OCI-M2 (cell line): Measurements from ENCODE around the gene MTG2.

Experiments used
- DNase-seq: peaks from one replicate; lab custom pipeline; 2025; ENCODE audit not compliant: unreplicated experiment; lab: John Stamatoyannopoulos, UW

Gene MTG2

DNA sequence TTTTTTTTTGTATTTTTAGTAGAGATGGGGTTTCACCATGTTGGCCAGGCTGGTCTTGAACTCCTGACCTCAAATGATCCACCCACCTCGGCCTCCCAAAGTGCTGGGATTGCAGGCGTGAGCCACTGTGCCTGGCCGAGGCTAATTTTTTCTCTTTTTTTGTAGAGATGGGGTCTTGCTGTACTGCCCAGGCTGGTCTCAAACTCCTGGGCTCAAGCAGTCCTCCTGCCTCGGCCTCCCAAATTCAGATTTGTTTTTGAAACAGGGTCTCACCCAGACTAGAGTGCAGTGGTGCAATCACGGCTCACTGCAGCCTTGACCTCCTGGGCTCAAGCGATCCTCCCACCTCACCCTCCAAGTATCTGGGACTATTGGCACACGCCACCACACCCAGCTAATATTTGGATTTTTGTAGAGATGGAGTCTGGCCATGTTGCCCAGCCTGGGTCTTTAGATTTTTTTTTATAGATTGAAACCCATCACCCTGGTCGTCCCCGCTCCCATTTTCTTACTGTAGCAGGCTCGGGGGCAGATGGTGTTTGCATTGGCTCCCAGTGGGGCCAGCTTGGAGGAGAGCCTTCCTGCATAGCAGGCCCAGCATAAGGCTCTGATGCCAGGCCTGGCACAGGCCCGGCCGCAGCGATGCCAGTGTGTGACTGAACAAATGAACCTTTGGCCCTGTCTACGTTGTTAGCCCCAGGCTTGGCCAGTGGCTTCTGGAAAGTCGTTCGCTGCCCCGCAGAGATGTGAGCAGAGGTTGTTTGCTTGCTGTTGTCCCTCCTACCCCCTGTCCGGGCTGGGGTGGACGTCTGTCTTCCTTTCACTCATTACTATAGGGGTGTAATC is 4.3 kb upstream of the MTG2 start:
- DNase-seq: no peak

GRCh38 chr20:62179162-62179504 is 3.7 kb upstream of the MTG2 start:
- DNase-seq: no peak

DNA sequence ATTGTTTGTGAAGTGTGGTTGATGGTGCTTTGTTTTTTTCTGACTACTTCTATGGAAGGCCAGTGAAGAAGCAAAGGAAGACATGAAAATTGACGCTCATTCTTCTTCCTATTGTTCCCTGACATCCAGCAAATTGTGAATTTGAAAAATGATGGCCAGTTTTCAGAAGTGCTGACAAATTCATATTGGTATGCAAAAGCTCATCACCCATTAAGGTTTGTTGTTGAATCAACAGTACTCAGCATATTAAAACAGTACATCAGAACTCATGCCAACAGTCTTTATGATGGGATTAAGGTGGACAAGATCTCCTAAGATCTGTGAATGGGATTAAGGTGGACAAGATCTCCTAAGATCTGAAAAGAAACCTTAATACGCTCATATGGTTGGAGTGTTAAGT is 1.0 kb upstream of the MTG2 start:
- no peak for DNase-seq

DNA sequence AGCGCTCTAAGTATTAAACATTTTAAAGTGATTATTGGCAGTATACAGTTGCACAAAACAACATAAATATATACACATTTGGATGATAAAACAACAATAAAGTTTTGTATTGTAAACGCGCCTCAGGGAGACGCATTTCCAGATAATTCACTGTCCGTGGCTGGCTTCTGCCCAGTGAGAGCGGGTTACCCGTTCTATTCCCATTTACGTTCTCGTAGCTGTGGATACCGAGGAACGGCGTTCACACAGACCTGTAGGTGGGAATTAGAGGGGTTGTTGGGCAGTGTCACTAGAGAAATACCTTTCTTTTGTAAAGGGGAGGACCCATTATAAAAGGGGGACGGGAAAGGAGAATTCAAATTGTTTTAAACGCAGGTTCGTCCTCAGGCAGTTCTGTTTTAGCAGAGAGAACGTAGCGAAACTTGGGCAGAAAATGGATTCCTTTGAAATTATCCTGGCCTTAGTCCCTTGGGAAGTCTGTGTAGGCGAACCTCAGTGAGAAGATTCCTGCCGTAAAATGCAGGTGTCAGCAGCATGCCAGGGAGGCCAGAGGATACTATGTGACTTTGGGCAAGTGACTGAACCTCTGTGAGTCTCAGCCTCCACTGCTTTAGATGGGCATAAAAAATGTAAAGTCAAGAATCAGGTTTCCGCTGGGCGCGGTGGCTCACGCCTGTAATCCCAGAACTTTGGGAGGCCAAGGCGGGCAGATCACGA is 756 bp downstream of the MTG2 start:
- DNase-seq: no peak

- DNase-seq: no peak
Observed at GRCh38 chr20:62186096-62186426, 3.2 kb downstream of the MTG2 start.

GRCh38 chr20:62186887-62187866 is 4.3 kb downstream of the MTG2 start:
- DNase-seq: no peak

DNA sequence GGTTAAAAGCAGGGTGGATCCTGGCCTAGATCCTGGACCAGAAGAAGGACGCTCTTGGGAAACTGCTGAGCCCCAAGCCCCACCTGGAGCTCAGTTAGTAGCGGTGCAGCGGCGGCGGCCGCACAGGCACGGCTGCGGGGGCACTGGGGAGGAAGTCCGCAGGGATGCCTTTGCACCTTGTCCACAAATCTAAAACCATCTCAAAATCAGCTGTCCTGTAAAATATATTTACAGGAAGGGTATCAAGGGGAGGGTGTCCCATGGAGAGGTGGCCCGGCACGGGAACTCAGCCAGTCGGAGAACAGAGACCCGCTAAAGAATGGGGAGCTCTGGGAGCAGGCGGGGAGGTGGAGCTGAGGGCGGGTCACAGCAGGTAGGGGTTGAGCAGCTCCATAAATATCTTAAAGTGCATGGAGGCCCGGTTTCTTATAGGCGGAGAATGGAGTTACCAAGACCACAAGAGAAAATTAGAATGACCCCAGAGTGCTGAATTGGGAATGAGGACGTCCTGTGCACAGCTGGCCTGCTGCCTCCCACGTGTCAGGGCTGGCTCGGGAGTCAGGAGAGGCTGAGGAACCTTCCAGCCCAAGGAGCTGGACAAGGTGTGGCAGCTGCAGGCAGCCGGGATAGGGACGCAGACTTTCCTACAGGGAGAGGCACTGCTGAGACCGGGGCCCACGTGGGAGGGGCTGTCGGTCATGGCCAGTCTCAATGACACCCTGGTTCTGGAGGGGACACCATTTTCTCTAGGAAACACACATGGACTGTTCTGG is 8.0 kb downstream of the MTG2 start:
- no peak for DNase-seq

GRCh38 chr20:62191781-62192559 is 9.1 kb downstream of the MTG2 start:
- DNase-seq: no peak

DNA sequence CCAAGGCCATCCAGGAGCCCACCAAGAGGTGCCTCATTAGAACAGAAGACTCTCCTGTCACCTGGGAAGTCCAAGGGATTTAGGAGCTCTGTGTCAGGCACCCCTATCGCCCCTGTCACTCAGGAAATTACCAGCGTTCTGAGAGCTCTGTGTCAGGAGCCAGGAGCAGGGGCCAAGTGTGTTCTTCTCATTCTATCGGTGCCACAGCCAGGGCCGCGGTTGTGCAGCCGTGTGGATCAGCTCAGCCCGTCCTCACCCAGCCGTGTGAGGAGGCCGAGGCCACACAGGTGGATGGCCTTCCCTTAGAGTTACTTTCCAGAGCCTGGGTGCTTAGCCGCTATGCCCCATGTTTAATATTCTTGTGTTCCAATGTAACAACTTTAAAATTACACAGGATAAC is 9.8 kb downstream of the MTG2 start:
- no peak for DNase-seq

DNA sequence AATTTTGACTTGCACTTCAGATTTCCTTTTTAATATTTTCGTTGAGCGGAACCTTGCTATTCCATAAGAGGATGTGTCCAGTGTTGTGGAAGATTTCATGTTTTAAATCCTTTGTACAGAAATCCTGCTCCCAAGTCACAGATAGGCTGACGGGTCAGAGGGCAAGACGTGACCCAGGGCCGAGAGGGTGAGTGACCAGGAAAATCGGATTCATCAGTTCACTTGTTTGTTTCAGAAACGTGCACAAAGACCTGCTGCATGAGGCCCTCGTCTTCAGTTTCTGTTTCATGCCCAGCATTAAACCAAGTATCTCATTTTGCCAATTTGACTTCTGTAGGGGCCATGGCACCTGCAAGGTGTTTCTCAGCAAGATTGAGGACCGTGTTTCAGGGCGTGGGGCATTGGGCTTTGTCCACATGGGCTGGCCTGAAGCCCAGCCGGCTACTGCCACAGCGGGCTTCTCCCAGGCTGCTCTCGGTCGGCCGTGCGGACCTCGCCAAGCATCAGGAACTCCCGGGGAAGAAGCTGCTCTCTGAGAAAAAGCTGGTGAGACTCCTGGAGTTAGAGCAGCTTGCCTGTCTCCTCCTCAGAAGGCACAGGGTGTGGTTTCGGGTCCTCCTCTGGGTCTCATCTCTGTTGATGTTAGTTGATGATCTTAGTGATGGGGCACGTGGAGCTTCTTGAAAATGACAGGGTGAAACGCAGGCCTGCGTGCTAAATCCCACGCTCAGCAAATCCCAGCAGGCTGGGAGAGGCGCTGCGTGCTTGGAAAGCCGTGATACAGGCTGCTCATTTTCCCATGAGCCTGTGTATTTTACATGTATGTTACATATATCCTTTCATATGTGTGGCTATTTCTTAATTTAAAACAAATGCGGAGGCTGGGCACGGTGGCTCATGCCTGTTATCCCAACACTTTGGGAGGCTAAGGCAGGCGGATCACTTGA is 10.5 kb downstream of the MTG2 start:
- DNase-seq: no peak

- DNase-seq: no peak
Observed at GRCh38 chr20:62195075-62195405, 12.2 kb downstream of the MTG2 start.

GRCh38 chr20:62195736-62196135 is 12.9 kb downstream of the MTG2 start:
- DNase-seq: no peak

GRCh38 chr20:62196286-62196685 is 13.5 kb downstream of the MTG2 start:
- no peak for DNase-seq

- no peak for DNase-seq
Observed at GRCh38 chr20:62197311-62197710, 14.5 kb downstream of the MTG2 start.

GRCh38 chr20:62197801-62198200 is 15.0 kb downstream of the MTG2 start:
- no peak for DNase-seq

- no peak for DNase-seq
Observed at GRCh38 chr20:62198496-62198895, 15.7 kb downstream of the MTG2 start.

DNA sequence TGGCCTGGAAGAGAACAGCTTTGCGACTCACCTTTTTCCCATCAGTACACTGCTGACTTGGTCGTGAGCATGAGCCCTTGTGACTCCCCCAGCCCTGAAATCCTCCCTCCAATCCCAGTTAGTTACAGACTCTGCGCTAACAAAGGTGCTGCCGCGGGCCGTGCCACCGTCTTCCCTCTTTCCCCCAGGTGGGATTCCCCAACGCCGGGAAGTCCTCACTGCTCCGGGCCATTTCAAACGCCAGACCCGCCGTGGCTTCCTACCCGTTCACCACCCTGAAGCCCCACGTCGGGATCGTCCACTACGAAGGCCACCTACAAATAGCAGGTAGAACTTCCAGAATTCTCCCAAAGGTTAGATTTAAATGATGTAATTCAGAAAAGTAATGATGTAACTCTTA is 16.1 kb downstream of the MTG2 start:
- no peak for DNase-seq

- no peak for DNase-seq
Observed at GRCh38 chr20:62200491-62201172, 17.8 kb downstream of the MTG2 start.
